Stimulated activated naive CD8-positive, alpha-beta T cell treated with anti-CD3 and anti-CD28 coated beads, Interleukin-15, Interleukin-2, amounts not matched to agents 100 ng/mL and 50 ng/mL, for 24 hours (primary cell): Measurements from ENCODE around the gene HIVEP3.

ENCODE experiments used
- H3K27ac Mint-ChIP-seq: one replicate; pipeline ENCODE4 v1.8.0; 2021; ENCODE audit warnings: mild to moderate bottlenecking, mixed read lengths
- H3K27me3 Mint-ChIP-seq: one replicate; pipeline ENCODE4 v1.8.0; 2021; ENCODE audit warnings: mixed read lengths
- H3K36me3 Mint-ChIP-seq: one replicate; pipeline ENCODE4 v1.8.0; 2021; ENCODE audit warnings: low read depth, mixed read lengths
- H3K4me1 Mint-ChIP-seq: one replicate; pipeline ENCODE4 v1.8.0; 2021; ENCODE audit warnings: low read depth, mixed read lengths
- H3K4me3 Mint-ChIP-seq: one replicate; pipeline ENCODE4 v1.8.0; 2021; ENCODE audit warnings: mild to moderate bottlenecking, mixed read lengths
- H3K9me3 Mint-ChIP-seq: one replicate; pipeline ENCODE4 v1.8.0; 2021; ENCODE audit warnings: mixed read lengths

HIVEP3 gene

GRCh38 chr1:41537251-41537650, 381.5 kb downstream of the HIVEP3 start:
- no peak overlapping the region for H3K4me3 Mint-ChIP-seq
- no peaks in the 10 kb centered on the region for H3K9me3 Mint-ChIP-seq
- H3K4me1 Mint-ChIP-seq: peaks cover 9% of the 10 kb centered on the region
- no peak overlapping the region for H3K27ac Mint-ChIP-seq
- no peaks in the 10 kb centered on the region for H3K27me3 Mint-ChIP-seq
- peaks cover 77% of the 10 kb centered on the region for H3K36me3 Mint-ChIP-seq

DNA sequence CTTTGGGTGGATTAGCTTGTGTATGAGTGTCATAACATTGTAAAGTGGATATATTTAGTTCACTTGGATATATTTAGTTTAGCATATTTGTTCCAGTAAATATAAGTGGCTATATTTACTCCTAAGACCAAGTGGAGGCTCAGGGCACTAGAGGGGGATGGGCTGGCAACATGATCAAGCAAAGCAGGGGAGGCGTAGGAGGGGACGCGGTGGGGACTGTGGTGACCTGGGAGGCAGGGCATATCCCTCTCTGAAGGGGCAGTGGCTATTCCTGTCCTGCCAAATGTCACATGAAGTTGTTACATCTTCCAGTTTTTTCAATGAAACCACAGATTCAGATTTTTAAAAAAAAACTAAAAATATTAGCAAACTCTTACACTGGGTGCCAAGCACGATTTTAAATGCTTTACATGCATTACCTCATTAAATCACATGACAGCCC, 382.3 kb downstream of the HIVEP3 start:
- H3K4me3 Mint-ChIP-seq: no peak overlapping the region
- H3K4me1 Mint-ChIP-seq: peaks cover 9% of the 10 kb centered on the region
- H3K9me3 Mint-ChIP-seq: no peaks in the 10 kb centered on the region
- H3K36me3 Mint-ChIP-seq: peaks cover 71% of the 10 kb centered on the region
- H3K27me3 Mint-ChIP-seq: no peaks in the 10 kb centered on the region
- no peak overlapping the region for H3K27ac Mint-ChIP-seq

DNA sequence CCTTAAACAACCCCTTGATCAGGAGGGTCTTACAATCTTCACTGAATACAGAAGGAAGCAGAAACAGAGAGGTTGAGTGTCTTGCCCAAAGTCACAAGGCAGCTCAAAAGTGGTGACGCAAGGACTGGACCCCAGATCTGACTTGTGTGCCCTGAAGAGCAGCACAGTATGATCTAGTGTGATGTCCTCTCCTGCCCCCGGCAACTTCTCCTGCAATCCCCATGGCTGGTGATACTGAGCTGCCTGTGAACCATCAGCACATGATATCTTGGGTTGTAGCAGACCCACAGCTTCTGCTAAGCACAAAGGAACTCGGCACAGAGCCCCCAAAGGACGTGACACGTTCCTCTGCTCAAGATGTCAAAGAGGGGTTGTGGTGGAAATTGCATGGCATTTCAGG, 383.0 kb downstream of the HIVEP3 start:
- H3K27me3 Mint-ChIP-seq: no peaks in the 10 kb centered on the region
- peaks cover 67% of the 10 kb centered on the region for H3K36me3 Mint-ChIP-seq
- no peaks in the 10 kb centered on the region for H3K9me3 Mint-ChIP-seq
- H3K27ac Mint-ChIP-seq: no peak overlapping the region
- H3K4me1 Mint-ChIP-seq: peaks cover 9% of the 10 kb centered on the region
- no peak overlapping the region for H3K4me3 Mint-ChIP-seq

- peaks cover 9% of the 10 kb centered on the region for H3K4me1 Mint-ChIP-seq
- no peak overlapping the region for H3K27ac Mint-ChIP-seq
- no peaks in the 10 kb centered on the region for H3K9me3 Mint-ChIP-seq
- H3K27me3 Mint-ChIP-seq: no peaks in the 10 kb centered on the region
- no peak overlapping the region for H3K4me3 Mint-ChIP-seq
- peaks cover 63% of the 10 kb centered on the region for H3K36me3 Mint-ChIP-seq
Measured at GRCh38 chr1:41535276-41535675, 383.4 kb downstream of the HIVEP3 start.

DNA sequence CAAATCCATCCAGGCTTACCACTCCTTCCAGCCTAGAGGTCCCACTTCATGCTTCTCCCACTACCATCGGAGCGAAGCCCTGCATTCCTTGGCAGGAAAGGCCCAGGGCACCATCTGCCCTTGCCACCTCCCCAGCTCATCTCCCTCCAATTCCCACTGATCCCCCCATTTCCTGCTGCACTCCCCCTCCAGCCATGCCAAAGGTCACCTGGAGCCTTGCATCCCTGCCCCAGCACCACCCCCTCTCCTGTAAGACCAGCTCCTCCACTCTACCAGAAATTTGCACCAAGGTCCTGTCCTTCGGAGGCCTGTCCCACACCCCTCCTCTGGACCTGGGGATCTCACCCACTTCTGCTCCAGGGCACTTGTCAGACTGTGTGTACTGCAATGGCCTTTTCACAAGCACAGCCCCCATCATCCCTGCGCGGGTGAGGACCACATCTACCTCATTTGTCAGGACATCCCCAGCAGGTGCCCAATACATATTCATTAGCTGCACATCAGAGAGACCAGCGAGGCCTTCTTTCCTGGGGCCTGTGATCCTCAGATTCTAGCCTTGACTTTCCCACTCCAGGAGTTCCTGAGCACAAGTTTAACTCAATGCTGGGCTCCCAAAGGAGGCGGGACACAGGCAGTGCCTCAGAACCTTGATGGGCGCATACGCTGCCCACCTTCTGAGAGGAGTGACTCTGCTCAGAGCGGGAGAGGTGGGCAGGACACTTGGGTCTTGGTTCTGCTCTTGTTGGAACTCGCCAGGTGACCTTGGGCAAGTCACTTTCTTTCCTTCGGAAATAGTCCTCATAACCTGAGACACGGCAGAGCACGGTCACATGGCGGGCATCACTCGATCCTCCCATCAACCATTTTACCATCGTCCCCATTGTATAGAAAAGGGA, 384.3 kb downstream of the HIVEP3 start:
- Mint-ChIP-seq H3K27ac (no peak overlapping the region), H3K36me3 (peaks cover 63% of the 10 kb centered on the region), H3K4me1 (peaks cover 9% of the 10 kb centered on the region), H3K27me3 (no peaks in the 10 kb centered on the region), H3K4me3 (no peak overlapping the region), H3K9me3 (peaks cover 4% of the 10 kb centered on the region)

GRCh38 chr1:41533731-41534080, 385.0 kb downstream of the HIVEP3 start:
- H3K4me3 Mint-ChIP-seq: no peak overlapping the region
- H3K4me1 Mint-ChIP-seq: peaks cover 9% of the 10 kb centered on the region
- peaks cover 4% of the 10 kb centered on the region for H3K9me3 Mint-ChIP-seq
- H3K27me3 Mint-ChIP-seq: no peaks in the 10 kb centered on the region
- H3K36me3 Mint-ChIP-seq: peaks cover 60% of the 10 kb centered on the region
- no peak overlapping the region for H3K27ac Mint-ChIP-seq

GRCh38 chr1:41533016-41533730, 385.5 kb downstream of the HIVEP3 start:
- Mint-ChIP-seq H3K4me3 (no peak overlapping the region), H3K36me3 (peaks cover 57% of the 10 kb centered on the region), H3K27ac (no peak overlapping the region), H3K4me1 (peaks cover 8% of the 10 kb centered on the region), H3K9me3 (peaks cover 4% of the 10 kb centered on the region), H3K27me3 (no peaks in the 10 kb centered on the region)

DNA sequence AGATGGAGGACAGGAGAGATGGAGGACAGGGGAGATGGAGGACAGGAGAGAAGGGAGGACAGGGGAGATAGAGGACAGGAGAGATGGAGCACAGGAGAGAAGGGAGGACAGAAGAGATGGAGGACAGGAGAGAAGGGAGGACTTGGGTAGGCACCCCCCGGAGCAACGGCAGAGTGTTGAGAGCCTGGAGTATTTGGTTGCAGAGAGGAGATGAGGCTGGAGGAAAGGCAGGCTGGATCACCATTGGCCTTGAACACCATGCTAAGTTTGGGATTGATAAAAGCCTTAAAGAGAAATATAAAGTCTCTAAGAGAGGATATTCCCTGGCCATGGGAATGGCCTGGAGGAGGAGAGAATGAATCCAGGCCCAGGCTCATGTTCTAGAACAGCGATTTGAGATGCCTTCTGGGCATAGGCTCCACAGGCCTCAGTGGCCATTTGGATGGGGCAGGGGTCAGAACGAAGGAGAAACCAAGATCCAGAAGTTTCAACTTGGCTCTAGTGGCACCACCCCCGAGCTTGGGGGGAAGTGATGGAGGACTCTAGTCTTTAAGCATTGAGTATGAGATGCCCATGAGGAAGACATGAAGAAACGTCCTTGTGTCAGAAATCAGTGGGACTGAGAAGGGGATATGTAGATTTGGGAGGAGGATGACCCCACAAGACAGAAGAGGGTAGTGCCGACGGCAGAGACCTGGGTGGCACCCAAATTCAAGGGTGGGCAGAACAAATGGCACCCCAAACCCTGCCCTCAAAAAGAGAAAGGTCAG, 386.3 kb downstream of the HIVEP3 start:
- peaks cover 4% of the 10 kb centered on the region for H3K9me3 Mint-ChIP-seq
- peaks cover 49% of the 10 kb centered on the region for H3K36me3 Mint-ChIP-seq
- H3K27ac Mint-ChIP-seq: no peak overlapping the region
- H3K4me3 Mint-ChIP-seq: no peak overlapping the region
- no peaks in the 10 kb centered on the region for H3K27me3 Mint-ChIP-seq
- H3K4me1 Mint-ChIP-seq: peaks cover 3% of the 10 kb centered on the region

DNA sequence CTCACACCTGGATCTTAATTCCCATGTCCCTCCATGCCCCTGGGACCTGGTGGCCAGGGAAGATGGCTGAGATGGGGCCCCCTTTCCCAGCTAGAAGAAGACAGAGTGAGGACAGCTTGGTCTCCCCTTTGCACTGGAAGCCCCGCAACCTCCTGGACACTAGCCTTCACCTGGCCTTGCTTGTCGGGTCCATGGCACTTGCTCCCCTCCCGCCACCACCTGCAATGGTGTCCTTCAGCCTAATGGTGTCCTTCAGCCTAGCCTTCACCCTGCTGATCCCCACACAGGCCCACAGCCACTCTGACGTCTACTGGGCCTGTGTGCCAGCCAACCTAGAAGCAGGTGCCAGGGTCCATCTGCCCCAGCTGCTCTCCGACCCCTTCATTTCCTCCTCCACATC, 388.3 kb downstream of the HIVEP3 start:
- H3K4me1 Mint-ChIP-seq: no peaks in the 10 kb centered on the region
- H3K27me3 Mint-ChIP-seq: no peaks in the 10 kb centered on the region
- peaks cover 33% of the 10 kb centered on the region for H3K36me3 Mint-ChIP-seq
- no peak overlapping the region for H3K27ac Mint-ChIP-seq
- peaks cover 4% of the 10 kb centered on the region for H3K9me3 Mint-ChIP-seq
- no peak overlapping the region for H3K4me3 Mint-ChIP-seq

DNA sequence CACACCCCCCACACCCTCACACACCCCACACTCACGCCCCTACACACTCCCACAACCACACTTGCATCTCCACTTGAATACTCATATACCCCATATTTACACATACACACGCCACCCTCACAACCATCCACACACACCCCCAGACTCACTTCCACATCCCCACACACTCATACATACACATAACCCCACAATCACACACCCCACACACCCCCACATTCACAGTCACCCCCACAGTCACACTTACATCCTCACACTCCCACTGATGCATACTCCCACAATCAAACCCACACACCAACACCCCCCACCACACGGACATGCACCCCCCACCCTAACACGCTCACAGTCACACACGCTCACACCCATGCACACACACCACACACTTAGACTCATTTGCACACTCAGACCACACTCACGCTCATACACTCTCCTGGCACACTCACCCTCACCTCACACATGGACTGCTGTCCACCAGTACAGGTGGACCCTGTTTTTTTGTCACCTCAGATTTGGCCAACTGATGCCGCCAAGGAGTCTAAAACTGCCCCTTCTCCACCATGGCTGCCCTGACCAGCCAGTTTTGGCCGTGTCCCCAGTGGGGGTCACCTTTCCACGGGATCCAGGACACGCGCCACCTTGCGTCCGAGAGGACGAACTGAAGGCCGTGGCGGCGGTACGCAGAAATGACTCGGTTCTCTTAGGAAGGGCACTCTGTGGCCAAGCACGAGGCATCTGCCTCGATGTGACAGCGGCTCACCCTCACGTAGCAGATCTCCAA, 388.9 kb downstream of the HIVEP3 start:
- H3K36me3 Mint-ChIP-seq: peaks cover 35% of the 10 kb centered on the region
- H3K9me3 Mint-ChIP-seq: peaks cover 4% of the 10 kb centered on the region
- H3K27me3 Mint-ChIP-seq: no peaks in the 10 kb centered on the region
- H3K4me3 Mint-ChIP-seq: no peak overlapping the region
- peak overlapping the region; percentile 49 for H3K27ac Mint-ChIP-seq
- H3K4me1 Mint-ChIP-seq: no peaks in the 10 kb centered on the region

- H3K27me3 Mint-ChIP-seq: no peaks in the 10 kb centered on the region
- no peak overlapping the region for H3K27ac Mint-ChIP-seq
- H3K4me3 Mint-ChIP-seq: no peak overlapping the region
- H3K9me3 Mint-ChIP-seq: peaks cover 4% of the 10 kb centered on the region
- no peaks in the 10 kb centered on the region for H3K4me1 Mint-ChIP-seq
- H3K36me3 Mint-ChIP-seq: peaks cover 34% of the 10 kb centered on the region
Measured at GRCh38 chr1:41528726-41529605, 389.8 kb downstream of the HIVEP3 start.

DNA sequence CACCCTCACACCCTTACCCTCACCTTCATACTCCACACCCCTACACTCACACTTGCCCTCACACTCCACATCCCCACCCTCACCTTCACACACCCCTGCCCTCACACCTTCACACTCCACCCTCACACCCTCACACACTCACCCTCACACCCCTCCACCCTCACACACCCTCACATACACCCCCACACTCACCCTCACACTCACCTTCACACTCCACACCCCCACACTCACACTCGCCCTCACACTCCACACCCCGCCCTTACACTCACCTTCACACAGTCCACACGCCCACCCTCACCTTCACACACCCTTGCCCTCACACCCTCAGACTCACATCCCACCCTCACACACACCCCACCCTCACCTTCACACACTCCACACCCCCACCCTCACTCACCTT, 390.6 kb downstream of the HIVEP3 start:
- H3K4me3 Mint-ChIP-seq: no peak overlapping the region
- H3K27ac Mint-ChIP-seq: no peak overlapping the region
- H3K4me1 Mint-ChIP-seq: no peaks in the 10 kb centered on the region
- peaks cover 33% of the 10 kb centered on the region for H3K36me3 Mint-ChIP-seq
- no peaks in the 10 kb centered on the region for H3K27me3 Mint-ChIP-seq
- H3K9me3 Mint-ChIP-seq: peaks cover 4% of the 10 kb centered on the region

- Mint-ChIP-seq H3K36me3 (peaks cover 39% of the 10 kb centered on the region), H3K27me3 (no peaks in the 10 kb centered on the region), H3K4me1 (no peaks in the 10 kb centered on the region), H3K27ac (no peak overlapping the region), H3K9me3 (peaks cover 4% of the 10 kb centered on the region), H3K4me3 (no peak overlapping the region)
Measured at GRCh38 chr1:41526956-41527561, 391.7 kb downstream of the HIVEP3 start.
